Panc1 (cell line): ENCODE data around the gene TIMMDC1. TPM values are rescaled to one million over a fixed set of nuclear protein-coding genes. Genes with fewer than 3 reads are reported as not detected.

Experiments
- ATAC-seq: fragments of 200-7000 bp; cut with Tn5 transposase; 2 replicates; pipeline ENCODE4 v1.9.1; 2020; ENCODE audit warnings: mild to moderate bottlenecking, moderate library complexity
- BruUV-seq: library from RNA; stranded (reverse); fragments of 400-500 nt; replicated peaks from 2 replicates; lab custom pipeline; 2021; lab: Mats Ljungman, UMichigan
- CTCF ChIA-PET: fragments of 300-600 bp; sonication (Branson Sonifier 250); formaldehyde crosslinking; loops from one replicate; lab custom pipeline; 2022; ENCODE audit warnings: antibody characterized with exemption; lab: Charles Lee
- POLR2A ChIA-PET: fragments of 300-600 bp; sonication (Branson Sonifier 250); formaldehyde crosslinking; loops from one replicate; lab custom pipeline; 2022; ENCODE audit warnings: antibody characterized with exemption; lab: Charles Lee
- DNase-seq: peaks from one replicate; pipeline ENCODE4 v3.0.0-alpha.2; 2010; ENCODE audit warnings: low read depth, low spot score
- H3K27ac ChIP-seq: 2 replicates; pipeline ENCODE4 v1.5.1; 2011; ENCODE audit warnings: mild to moderate bottlenecking, low read length, inconsistent platforms
- H3K27me3 ChIP-seq: fragments of 200-500 bp; sonication (Bioruptor generic); 2 replicates; pipeline ENCODE4 v1.6.0; 2014; ENCODE audit warnings: low read length, inconsistent platforms; ENCODE audit not compliant: control insufficient read depth, insufficient read depth
- H3K36me3 ChIP-seq: fragments of 200-500 bp; sonication (Bioruptor generic); 2 replicates; pipeline ENCODE4 v1.5.1; 2014; ENCODE audit warnings: inconsistent platforms, mild to moderate bottlenecking, low read length, moderate library complexity; ENCODE audit not compliant: control insufficient read depth, insufficient read depth
- H3K4me1 ChIP-seq: 2 replicates; pipeline ENCODE4 v1.5.1; 2011; ENCODE audit warnings: inconsistent platforms, mild to moderate bottlenecking, low read length, moderate library complexity; ENCODE audit not compliant: control insufficient read depth, insufficient read depth
- H3K4me3 ChIP-seq, 2 experiments: 2 replicates each; pipeline ENCODE4 v1.5.1; 2011 to 2012; ENCODE audit warnings: low read depth in 2 of 2, low read length in 2 of 2, mild to moderate bottlenecking in 2 of 2, inconsistent platforms in 1 of 2, moderate library complexity in 1 of 2
- H3K9me3 ChIP-seq: fragments of 200-500 bp; sonication (Bioruptor generic); 2 replicates; pipeline ENCODE4 v1.5.1; 2014; ENCODE audit warnings: low read depth, mild to moderate bottlenecking, inconsistent platforms, low read length, moderate library complexity; ENCODE audit not compliant: control insufficient read depth, insufficient read depth
- CTCF ChIP-seq: fragments of 450-650 bp; IDR thresholded peaks from 2 replicates; pipeline ENCODE4 v1.5.1; 2017; ENCODE audit warnings: mild to moderate bottlenecking
- POLR2AphosphoS5 ChIP-seq: IDR thresholded peaks from 2 replicates; pipeline ENCODE4 v1.6.1; 2012; ENCODE audit warnings: mild to moderate bottlenecking, low read depth, low read length, moderate library complexity
- REST ChIP-seq, 2 experiments: IDR thresholded peaks; 2 replicates each; pipeline ENCODE4 v1.6.1; 2011 to 2012; ENCODE audit warnings: low read depth in 2 of 2, control low read depth in 1 of 2, low read length in 1 of 2, mild to moderate bottlenecking in 1 of 2, moderate library complexity in 1 of 2; ENCODE audit not compliant: insufficient read depth in 1 of 2
- SIN3A ChIP-seq: IDR thresholded peaks from 2 replicates; pipeline ENCODE4 v1.6.1; 2012; ENCODE audit warnings: low read depth, mild to moderate bottlenecking, low read length, moderate library complexity, borderline replicate concordance; ENCODE audit not compliant: insufficient read depth
- TCF7L2 ChIP-seq: IDR thresholded peaks from 2 replicates; pipeline ENCODE4 v1.6.1; 2011; ENCODE audit warnings: mild to moderate bottlenecking, low read depth, low read length, inconsistent platforms
- in situ Hi-C: cut with HindIII; loops from 2 replicates; pipeline ENCODE4 v1.10.0; 2016; ENCODE audit warnings: low sequenced_read_pairs, low pct_unique_long_range_greater_than_20kb
- intact Hi-C: fragments of 100-400 bp; cut with micrococcal nuclease; formaldehyde crosslinking; loops from one replicate; pipeline ENCODE4 v1.10.0; 2022; ENCODE audit not compliant: unreplicated experiment
- total RNA-seq: library from RNA; stranded (reverse); gene quantifications from one replicate; pipeline ENCODE4 v1.2.1, GENCODE V29; 2021; ENCODE audit not compliant: unreplicated experiment

Gene TIMMDC1
- total RNA-seq, 1 experiment from 2014 or later: 170 TPM

DNA sequence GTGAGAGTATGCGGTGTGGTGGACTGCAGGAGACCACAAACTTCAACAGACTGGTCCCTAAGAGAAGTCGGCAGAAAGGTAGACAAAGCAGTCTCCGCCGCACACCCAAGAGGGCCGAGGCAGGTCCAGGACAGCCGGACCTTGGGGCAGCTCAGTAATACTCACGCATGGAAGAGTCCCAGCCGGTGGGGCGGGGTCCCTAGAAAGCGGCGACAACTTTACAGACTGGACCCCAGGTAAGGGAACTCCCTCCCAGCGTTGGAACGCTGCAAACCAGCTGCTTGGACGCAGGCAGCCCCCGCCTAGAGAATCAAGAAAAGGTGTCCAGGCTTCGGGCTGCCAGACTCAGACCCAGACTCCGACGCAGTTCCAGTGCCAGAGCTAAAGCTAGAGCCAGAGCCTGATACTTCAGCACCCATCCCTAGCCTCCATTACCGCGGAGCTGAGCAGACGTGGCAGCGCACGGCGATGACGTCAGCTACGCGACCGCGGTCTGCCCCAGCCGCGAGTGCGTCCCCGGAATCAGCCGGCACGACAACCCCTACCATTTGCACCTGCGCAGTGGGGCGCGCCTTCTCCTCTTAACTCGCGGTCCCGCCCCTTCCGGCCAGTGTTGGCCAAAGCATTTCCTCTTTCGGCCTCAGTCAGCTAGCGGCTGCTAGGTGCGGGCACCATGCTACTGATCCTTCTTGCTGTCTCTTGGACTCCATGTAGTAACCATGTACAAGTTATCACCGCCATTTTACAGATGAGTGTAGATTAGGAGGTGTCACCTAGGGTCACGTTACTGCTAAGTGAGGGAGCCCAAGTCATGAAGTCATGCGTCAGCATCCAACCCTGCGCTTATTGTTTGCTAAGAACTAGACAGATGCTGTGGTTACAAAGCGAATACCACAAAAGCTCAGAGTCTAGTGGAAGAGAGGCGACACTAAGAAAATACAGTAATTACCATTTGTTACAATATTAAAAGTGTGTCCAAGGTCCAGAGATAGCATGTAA, 34.9 kb upstream of the TIMMDC1 start, which contains the start of gene TMEM39A:
TMEM39A (minus strand) TSS at position 445 of the 999 bp plus-strand sequence. CDS start 1,541 bp downstream, outside the sequence.
- BruUV-seq: TSS peak; percentile 78
- Histone ChIP-seq H3K4me3 (peak within 1 kb of the TSS; percentile 80 to 97), H3K27me3 (no peaks in the 10 kb centered on the region), H3K36me3 (peaks cover 12% of the 10 kb centered on the region), H3K9me3 (no peaks in the 10 kb centered on the region), H3K27ac (peak within 1 kb of the TSS; percentile 97), H3K4me1 (peaks cover 14% of the 10 kb centered on the region)
- CTCF ChIA-PET: interaction anchor here (0.5 kb wide), 1 partner anchor 86 kb away, joined by 4 read pairs; no protein-coding TSS in a partner anchor
- in situ Hi-C loops: no loop called here
- ATAC-seq (peak; percentile 99), DNase-seq (peak; percentile 91)
- no peak for TF ChIP-seq CTCF
- TF ChIP-seq SIN3A: peak; percentile 91; the same call in 1 of the 2 replicates
- peak in 1 of 2 experiments; percentile 74; a peak in 1 of 4 replicates for TF ChIP-seq REST (IDR thresholded peaks at IDR 0.05; ENCODE audit: insufficient read depth in 1 of 2, low read depth in 2 of 2, low read length in 1 of 2)
- no peak; the same call in 1 of the 2 replicates for TF ChIP-seq TCF7L2
- TF ChIP-seq POLR2AphosphoS5: peak; percentile 99
- POLR2A ChIA-PET: interaction anchor here (0.5 to 1.8 kb wide), 6 partner anchors 9 to 1794 kb away, joined by 3 to 7 read pairs (median 4); partner anchors contain the start of gene TIMMDC1
- intact Hi-C loops: loop anchor here (10.0 kb wide), 1 partner anchor 189 kb away; no protein-coding TSS in a partner anchor

- Histone ChIP-seq H3K27me3 (no peaks in the 10 kb centered on the region), H3K4me3 (peak overlapping the region; percentile 77 to 93), H3K27ac (peak overlapping the region; percentile 89), H3K4me1 (peaks cover 13% of the 10 kb centered on the region), H3K9me3 (no peaks in the 10 kb centered on the region), H3K36me3 (no peaks in the 10 kb centered on the region; the same call in none of the 2 replicates)
- ATAC-seq: no peak
- TF ChIP-seq POLR2AphosphoS5: no peak
- TF ChIP-seq TCF7L2: no peak
- TF ChIP-seq CTCF: no peak
- no peak for TF ChIP-seq SIN3A
- no peak for TF ChIP-seq REST (IDR thresholded peaks at IDR 0.05; ENCODE audit: insufficient read depth in 1 of 2, low read depth in 2 of 2, low read length in 1 of 2)
- intact Hi-C loops (loop anchor here (10.0 kb wide), 1 partner anchor 193 kb away; no protein-coding TSS in a partner anchor), in situ Hi-C loops (no loop called here)
- ChIA-PET CTCF (interaction anchor here (0.7 to 0.8 kb wide), 2 partner anchors 52 to 138 kb away, joined by 6 to 9 read pairs; no protein-coding TSS in a partner anchor), POLR2A (no interaction called here)
- BruUV-seq: TSS peak; percentile 53
- DNase-seq: no peak
These were observed 30.3 kb upstream of the TIMMDC1 start for GRCh38 chr3:119468041-119468440.
